Cardiac muscle cell (in vitro differentiated cells and primary cell): Measurements from ENCODE around the gene ANKRD40CL. TPM values are rescaled to one million over a fixed set of nuclear protein-coding genes. Genes with fewer than 3 reads are reported as not detected.
A peak's percentile ranks its signal among the peaks of the same experiment; 100 is the strongest.

Experiments used
- DNase-seq, 2 donors: peaks; one replicate each; pipeline versions ENCODE4 v3.0.0 to v3.0.0-alpha.2; 2010 to 2017; ENCODE audit warnings: low read depth in 1 of 2, low spot score in 1 of 2
- H3K27ac ChIP-seq: fragments of 200-600 bp; sonication (generic); 2 replicates; pipeline ENCODE4 v1.5.1; 2016
- H3K27me3 ChIP-seq: fragments of 200-600 bp; sonication (generic); 2 replicates; pipeline ENCODE4 v1.6.0; 2016; ENCODE audit warnings: control low read depth
- H3K36me3 ChIP-seq: fragments of 200-600 bp; sonication (generic); 2 replicates; pipeline ENCODE4 v1.5.1; 2016; ENCODE audit warnings: control low read depth
- H3K4me1 ChIP-seq: fragments of 200-600 bp; sonication (generic); 2 replicates; pipeline ENCODE4 v1.8.1; 2017; ENCODE audit warnings: low read depth, mild to moderate bottlenecking, mixed run types
- H3K4me3 ChIP-seq: fragments of 200-600 bp; sonication (generic); 2 replicates; pipeline ENCODE4 v1.5.1; 2016; ENCODE audit warnings: mild to moderate bottlenecking
- H3K9me3 ChIP-seq: fragments of 200-600 bp; sonication (generic); 2 replicates; pipeline ENCODE4 v1.5.1; 2017; ENCODE audit warnings: low read depth, mild to moderate bottlenecking, control low read depth
- CTCF ChIP-seq: IDR thresholded peaks from 2 replicates; pipeline ENCODE4 v1.5.1; 2012; ENCODE audit warnings: low read depth, mild to moderate bottlenecking, low read length
- polyA plus RNA-seq: library from polyadenylated mRNA; unstranded; fragments of >200 nt; fragmentation: Nextera tagmentation; extraction: Ambion mirVana; gene quantifications from 2 replicates; pipeline ENCODE4 v1.2.1, GENCODE V29; 2016
- total RNA-seq: library from RNA; depleted of rRNA; stranded (reverse); fragments of >200 nt; gene quantifications from 2 replicates; pipeline ENCODE4 v1.2.3, GENCODE V29; 2016

The ANKRD40CL gene
- total and polyA plus RNA-seq, 2 experiments from 2014 or later: not detected

- no peak for DNase-seq
- Histone ChIP-seq H3K36me3 (no peaks in the 10 kb centered on the region), H3K27me3 (no peaks in the 10 kb centered on the region), H3K9me3 (no peaks in the 10 kb centered on the region), H3K4me3 (no peak overlapping the region), H3K4me1 (no peaks in the 10 kb centered on the region), H3K27ac (no peak overlapping the region)
- no peak for TF ChIP-seq CTCF
Observed at GRCh38 chr17:50787106-50787505, 19.8 kb upstream of the ANKRD40CL start.

- Histone ChIP-seq H3K27ac (no peak overlapping the region), H3K27me3 (no peaks in the 10 kb centered on the region), H3K9me3 (no peaks in the 10 kb centered on the region), H3K36me3 (no peaks in the 10 kb centered on the region), H3K4me1 (no peaks in the 10 kb centered on the region), H3K4me3 (no peak overlapping the region)
- peak in 1 of 2 donors; percentile 65 for DNase-seq
- TF ChIP-seq CTCF: no peak
Observed at GRCh38 chr17:50785946-50786570, 18.7 kb upstream of the ANKRD40CL start.

GRCh38 chr17:50785126-50785525 is 17.8 kb upstream of the ANKRD40CL start:
- H3K9me3 ChIP-seq: no peaks in the 10 kb centered on the region
- TF ChIP-seq CTCF: no peak
- no peak for DNase-seq
- no peaks in the 10 kb centered on the region for H3K27me3 ChIP-seq
- H3K36me3 ChIP-seq: no peaks in the 10 kb centered on the region
- H3K4me3 ChIP-seq: no peak overlapping the region
- no peak overlapping the region for H3K27ac ChIP-seq
- no peaks in the 10 kb centered on the region for H3K4me1 ChIP-seq

- H3K9me3 ChIP-seq: no peaks in the 10 kb centered on the region
- H3K4me3 ChIP-seq: no peak overlapping the region
- H3K27ac ChIP-seq: no peak overlapping the region
- no peaks in the 10 kb centered on the region for H3K36me3 ChIP-seq
- TF ChIP-seq CTCF: no peak
- DNase-seq: no peak
- H3K4me1 ChIP-seq: no peaks in the 10 kb centered on the region
- no peaks in the 10 kb centered on the region for H3K27me3 ChIP-seq
Observed at GRCh38 chr17:50783905-50784304, 16.6 kb upstream of the ANKRD40CL start.

GRCh38 chr17:50783193-50783660 is 15.9 kb upstream of the ANKRD40CL start:
- peak; percentile 98 for TF ChIP-seq CTCF
- no peak overlapping the region for H3K27ac ChIP-seq
- no peaks in the 10 kb centered on the region for H3K36me3 ChIP-seq
- no peaks in the 10 kb centered on the region for H3K4me1 ChIP-seq
- DNase-seq: peak; percentile 86 to 93
- no peaks in the 10 kb centered on the region for H3K27me3 ChIP-seq
- H3K9me3 ChIP-seq: no peaks in the 10 kb centered on the region
- no peak overlapping the region for H3K4me3 ChIP-seq

GRCh38 chr17:50781167-50781566 is 13.8 kb upstream of the ANKRD40CL start:
- Histone ChIP-seq H3K9me3 (no peaks in the 10 kb centered on the region), H3K27me3 (no peaks in the 10 kb centered on the region), H3K36me3 (no peaks in the 10 kb centered on the region), H3K4me3 (no peak overlapping the region), H3K4me1 (no peaks in the 10 kb centered on the region), H3K27ac (no peak overlapping the region)
- TF ChIP-seq CTCF: no peak
- DNase-seq: no peak
